Measurements from ENCODE around the gene CTBP2.

The CTBP2 gene

DNA sequence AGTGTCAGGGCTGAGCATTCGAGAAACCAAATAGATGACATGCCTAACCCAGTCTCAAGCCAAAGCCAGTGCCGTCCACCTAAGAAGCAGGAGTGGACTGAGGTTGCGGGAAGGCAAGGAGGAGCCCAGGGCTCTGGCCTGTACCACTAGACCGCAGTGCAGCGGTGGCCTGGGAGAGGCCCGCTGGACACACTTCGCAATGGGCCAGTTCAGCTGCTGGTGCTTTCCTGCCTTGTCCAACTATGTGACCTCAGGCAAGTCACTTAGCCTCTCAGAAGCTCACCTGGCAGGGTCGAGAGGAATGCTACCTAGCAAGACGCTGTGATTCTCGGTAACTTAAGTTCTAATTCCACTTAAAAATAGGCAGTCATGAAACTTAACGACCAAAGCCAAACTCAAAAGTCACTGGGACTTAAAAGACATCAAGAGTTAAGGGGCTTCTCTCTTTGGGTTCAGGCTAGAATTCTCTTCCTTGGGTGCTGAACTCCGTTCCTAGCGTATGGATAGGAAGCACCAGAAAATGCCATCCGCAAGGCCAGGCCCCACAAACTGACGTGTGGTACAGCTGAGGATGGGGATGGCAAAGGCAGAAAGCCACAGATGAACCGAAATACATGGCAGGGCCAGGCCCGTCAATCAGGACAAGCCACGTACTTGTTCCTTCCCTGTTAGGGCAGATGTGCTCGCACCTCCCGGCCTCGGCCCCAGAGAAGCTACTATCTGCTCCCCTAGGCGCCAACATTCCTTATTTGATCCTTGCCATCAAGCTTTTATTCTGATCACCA is 34.2 kb downstream of the CTBP2 start:
- DNase-seq (ENCODE audit: low read depth in 2 of 2) = no peak

DNA sequence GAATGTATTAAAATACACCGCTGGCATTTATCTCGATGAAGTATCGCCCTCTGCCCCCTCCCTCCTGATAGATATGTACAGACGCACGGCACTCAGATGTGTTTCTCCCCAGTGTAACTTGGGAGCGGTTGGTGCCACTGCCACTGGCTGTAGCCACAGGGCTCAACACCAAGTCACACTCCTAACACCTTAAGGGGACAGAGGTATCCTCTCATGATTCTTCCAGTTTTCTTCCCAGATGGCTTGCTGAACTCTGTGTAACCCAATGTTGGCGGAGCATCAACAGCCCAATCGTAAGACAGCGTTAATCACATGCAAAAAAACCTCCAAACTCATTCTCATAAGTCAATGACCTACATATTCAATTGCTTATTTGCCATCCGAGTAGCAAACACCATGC is 35.5 kb downstream of the CTBP2 start:
- DNase-seq (ENCODE audit: low read depth in 2 of 2) = no peak

DNA sequence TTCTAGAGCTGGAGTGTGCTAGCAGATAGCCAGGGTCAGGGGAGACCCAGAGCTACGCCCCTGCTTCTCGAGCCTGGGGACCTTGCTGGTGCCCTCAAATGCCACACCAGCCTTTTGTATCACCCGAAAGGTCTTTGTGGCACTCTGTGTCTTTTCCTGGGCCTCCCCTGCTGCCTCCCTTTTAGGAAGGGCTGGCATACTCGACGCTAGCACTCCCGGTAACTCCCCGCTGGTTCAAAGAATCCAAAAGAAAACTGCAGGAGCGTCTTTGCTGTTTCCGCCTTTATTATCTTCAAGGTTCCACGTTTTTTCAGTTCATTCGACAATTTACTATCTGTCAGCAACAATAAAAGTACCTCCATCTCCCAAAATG is 36.3 kb downstream of the CTBP2 start:
- DNase-seq (ENCODE audit: low read depth in 2 of 2) = no peak

DNA sequence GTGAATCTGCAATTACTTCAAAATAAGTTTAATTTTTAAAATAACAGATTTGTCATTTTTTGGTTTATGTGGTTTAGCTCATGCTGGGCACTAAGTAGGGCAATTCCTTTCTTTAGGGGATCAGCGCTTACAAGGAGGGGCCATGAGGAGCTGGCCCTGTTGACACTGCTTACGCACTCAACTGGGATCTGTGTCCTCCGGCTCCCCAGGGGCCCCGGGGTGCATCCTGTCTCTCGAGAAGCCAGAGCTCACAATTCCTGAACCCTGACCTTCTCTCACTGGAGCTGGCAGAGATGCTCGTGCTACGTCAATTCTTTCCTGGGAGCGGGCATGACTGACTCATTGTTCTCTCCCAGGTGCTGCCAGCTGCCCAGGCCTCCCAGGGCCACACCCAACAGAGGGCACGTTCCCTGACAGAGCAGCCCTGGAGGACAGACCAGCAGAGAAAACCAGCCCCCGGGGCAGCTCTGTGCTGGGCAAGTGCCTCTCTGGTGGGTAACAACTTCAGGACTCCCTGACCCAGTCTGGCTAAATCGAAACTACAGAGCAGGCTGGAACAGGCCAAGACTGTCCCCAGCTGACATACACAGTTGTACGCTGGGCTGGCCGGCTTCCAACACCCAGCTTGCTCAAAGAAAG is 36.8 kb downstream of the CTBP2 start:
- DNase-seq (ENCODE audit: low read depth in 2 of 2) = no peak

DNA sequence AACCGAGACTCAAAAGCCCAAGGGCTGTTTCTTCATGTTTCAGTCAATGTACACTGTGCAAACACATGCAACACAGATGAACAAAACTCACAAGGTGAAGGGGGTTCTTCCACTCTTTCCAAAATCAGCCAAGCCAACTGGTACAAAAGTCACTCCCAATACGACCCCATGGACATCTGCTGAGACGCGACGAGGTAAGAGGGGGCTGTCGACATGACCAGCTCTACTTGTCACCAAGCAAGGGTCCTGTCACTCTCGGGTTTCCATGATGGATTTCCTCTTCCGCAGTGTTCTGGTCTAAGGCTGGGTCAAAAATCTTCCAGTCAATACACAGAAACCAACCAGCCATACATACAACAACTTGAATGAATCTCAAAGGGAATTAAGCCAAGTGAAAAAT is 37.8 kb downstream of the CTBP2 start:
- DNase-seq (ENCODE audit: low read depth in 2 of 2) = no peak

DNA sequence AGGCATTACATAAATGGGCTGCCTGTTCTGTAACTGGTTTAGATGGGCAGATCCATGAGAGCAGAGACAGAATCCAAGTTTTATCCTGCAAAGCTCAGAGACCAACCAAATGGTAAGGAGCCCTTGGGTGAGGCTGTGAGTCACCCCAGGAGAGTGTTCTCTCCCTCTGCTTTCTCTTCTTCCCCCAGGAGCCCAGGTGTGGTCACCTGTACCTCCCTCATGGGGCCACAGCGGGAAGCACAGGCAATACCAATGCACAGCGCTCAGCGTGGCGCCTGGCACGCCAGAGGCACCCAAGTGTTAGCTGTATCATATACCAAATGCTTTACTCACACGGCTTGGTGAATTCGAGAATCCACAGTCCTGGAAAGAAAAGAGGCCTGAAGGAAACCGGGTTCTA is 39.4 kb downstream of the CTBP2 start:
- no peak for DNase-seq (ENCODE audit: low read depth in 2 of 2)

DNA sequence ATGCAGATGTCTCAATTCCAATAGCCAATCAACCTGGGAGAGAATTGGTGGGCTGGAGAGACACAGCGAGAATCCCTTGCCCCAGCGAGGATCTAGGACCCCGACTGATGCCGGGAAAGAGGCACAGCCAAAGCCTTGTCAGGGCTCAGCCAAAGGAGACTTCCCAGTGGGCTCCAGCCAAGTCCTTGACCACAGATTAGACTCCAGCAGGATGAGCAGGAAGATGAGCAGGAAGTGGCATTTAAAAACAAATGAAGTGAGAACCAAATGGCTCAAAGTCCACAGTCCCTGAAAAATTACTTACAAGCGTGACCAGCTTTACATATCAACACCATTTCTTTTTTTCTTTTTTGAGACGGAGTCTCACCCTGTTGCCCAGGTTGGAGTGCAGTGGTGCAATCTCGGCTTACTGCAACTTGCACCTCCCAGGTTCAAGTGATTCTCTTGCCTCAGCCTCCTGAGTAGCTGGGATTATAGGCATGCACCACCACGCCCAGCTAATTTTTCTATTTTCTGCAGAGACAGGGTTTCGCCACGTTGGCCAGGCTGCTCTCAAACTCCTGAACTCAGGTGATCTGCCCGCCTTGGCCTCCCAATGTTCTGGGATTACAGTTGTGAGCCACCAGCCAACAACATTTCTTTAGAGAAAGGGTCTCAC is 40.2 kb downstream of the CTBP2 start:
- no peak for DNase-seq (ENCODE audit: low read depth in 2 of 2)

DNA sequence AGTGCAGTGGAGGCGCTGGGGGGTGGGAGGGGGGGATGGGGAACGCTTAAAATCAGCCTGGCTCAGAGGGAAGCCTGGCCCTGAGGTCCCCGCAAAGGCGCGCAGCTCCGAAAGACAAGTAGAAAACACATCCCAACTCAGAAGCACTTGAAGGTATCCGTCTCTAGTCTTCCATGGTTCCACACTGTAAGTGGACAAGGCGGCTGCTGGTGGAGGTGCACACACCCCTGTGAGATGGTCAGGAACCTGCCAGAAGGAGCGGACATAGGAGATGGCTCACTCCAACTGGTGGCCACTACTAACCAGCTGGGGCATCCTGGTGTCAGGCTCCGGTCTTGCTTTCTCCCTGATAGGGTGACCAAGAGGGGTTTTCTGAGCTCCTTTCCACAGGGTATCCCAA is 41.7 kb downstream of the CTBP2 start:
- DNase-seq (ENCODE audit: low read depth in 2 of 2) = no peak

DNA sequence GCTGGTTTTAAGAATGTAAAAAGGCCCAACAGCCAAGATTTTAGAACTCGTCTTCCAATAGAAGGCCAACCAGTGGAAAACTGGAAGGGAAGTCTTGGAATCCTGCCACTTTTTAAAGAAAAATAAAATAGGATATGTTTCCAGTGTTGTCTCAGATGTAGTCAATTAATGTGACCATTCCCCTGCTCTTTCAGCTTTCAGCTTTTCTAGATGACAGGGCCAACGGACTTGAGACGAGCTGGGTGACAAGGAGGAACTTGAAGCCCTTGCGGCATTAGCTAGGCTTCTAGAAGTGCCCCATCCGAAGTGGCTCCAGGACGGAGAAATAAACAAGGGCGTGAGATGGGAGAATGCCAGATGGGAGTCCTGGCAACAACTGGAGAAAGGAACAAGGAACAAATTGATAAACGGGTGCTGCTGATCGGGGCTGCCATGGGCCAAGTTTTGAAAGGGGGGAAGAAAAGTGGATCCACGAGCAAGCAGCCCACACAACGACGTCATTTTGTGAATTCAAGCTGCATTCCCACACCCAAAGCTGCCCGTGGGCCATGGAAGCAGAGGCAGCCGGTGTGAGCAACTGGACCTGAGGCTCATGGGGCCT is 42.3 kb downstream of the CTBP2 start:
- DNase-seq (ENCODE audit: low read depth in 2 of 2) = no peak

DNA sequence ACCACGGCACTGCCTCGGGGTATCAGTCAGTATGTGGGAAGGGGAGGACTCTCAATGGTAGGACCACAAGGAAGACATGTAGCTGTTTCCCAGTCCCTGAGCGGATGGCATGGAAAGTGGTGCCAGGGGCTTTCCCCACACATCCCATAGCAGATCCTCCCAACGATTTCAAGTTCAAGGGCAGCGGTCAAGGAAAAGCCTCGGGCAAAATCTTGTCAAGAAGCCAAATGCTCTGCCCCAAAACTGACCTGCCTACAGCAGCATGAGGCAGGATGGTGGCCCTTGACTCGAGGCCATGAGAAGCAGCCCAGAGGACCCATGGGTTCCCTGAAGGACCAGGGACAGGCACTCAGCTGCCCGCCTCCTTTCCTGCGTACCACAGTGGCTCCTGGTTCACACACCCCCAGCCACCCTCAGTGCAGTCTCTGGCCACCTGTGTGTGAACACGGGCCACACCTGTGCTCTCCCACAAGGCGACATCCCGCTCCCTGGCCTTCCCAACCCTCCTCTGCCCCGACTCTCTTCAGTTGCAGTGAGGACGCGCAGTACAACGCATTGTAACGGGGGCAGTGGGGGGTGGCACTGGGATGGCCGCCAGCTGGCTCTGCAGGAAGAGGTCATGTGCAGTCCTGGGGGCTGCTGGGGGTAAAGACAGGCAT is 43.6 kb downstream of the CTBP2 start:
- no peak for DNase-seq (ENCODE audit: low read depth in 2 of 2)

DNA sequence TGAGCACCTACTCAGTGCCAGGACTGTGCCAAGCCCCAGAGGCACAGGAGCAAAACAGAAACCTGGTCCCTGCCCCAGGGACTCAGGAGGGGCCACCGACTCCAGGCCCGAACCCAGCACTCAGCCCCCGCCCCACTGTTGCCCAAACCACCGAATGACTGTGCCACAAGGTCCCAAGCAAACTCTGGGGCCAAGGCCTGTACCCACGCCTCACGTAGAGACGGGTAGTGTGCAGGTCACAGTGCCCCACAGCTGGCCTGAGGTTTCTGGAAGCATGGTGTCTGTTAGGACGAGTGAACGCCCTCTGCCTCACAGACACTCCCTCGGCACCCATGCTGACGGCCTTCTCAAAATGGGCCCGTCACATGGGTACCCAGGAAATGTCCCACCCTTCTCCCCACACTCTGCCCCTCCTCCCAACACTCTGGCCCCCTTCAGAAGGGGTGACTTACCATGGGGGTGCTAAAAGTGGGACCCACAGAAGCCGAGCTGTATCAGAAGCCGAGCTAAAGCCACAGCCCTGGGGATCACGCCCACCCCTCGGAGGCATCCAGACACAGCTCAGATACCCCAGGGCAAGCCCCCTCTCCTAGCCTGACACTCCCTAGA is 44.2 kb downstream of the CTBP2 start:
- no peak for DNase-seq (ENCODE audit: low read depth in 2 of 2)

DNA sequence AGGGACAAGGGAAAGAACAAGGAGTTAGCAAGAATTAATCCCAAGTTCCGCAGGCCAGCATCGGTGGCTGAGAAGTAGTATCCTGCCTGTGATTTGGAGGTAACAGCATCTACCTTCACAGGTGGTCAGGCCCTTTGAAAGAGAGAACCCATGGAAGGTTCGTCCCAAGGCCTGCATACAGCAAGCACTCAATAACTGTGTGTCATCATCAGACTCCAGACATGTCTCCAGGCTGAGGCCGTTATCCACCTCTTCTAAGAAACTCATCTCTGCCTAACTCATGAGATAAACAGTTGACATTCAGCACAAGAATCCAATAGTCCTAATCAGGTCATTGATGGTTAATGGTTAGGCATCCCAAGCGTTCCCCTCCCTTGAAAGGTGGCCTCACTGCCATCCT is 45.0 kb downstream of the CTBP2 start:
- DNase-seq (ENCODE audit: low read depth in 2 of 2) = no peak

DNA sequence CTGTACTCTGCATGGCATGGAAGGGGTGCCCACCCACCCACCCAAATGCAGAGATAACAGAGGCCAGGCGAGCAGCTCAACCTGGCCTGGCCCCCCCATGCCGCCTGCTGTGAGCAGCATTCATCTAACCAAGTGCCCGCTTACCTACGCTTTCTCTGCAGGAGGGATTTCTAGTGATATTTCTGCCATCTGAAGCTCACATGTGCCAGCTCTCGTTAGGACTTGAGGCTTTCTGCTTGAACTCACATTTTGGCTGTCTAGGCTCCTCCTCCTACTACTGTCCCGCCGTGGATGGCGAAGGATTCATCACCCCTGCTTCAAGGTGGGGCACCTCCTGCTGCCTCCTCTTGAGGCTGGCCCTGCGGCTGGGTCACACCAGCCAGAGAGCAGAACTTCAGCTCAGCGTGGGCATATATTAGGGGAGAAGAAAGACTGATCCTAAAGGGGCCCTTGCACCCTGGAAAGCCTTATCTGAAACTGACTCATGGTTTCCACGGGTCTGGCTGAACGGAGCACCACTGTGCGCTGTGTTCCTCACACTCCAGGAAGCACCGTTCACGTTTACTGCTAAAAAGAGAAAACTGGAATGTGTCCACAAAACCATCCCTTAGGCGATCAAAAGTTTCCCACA is 45.5 kb downstream of the CTBP2 start:
- no peak for DNase-seq (ENCODE audit: low read depth in 2 of 2)

DNA sequence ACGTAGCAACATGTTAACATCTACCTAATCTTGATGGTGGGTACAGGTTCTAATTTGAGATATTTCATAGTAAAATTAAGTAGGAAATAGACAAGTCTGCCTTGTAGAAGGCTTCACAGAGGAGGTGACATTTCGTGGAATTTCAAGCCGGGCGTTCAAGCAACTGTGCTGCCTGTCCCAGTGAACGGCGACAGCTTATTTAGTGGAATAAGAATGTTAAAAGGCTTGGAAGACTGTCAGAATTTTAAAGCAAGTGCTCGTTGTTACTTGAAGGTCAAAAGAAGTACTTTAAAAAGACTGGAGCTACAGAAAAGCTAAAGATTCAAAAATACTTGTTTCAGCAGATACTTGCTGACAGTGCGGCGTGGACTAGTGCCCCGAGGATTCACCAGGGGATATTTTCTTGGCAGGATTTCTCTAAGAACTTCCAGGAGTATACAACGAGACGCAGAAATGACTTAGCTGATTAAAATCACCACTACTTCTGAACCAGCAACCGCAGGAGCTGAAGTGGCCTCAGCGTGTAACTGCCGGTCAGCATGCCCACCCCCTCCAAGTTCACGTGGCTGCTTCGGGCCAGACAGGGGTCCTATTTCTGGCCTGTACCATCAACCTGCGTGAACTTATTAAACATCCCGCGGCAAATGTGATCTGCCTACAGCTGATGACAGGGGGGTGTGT is 46.5 kb downstream of the CTBP2 start:
- no peak for DNase-seq (ENCODE audit: low read depth in 2 of 2)

DNA sequence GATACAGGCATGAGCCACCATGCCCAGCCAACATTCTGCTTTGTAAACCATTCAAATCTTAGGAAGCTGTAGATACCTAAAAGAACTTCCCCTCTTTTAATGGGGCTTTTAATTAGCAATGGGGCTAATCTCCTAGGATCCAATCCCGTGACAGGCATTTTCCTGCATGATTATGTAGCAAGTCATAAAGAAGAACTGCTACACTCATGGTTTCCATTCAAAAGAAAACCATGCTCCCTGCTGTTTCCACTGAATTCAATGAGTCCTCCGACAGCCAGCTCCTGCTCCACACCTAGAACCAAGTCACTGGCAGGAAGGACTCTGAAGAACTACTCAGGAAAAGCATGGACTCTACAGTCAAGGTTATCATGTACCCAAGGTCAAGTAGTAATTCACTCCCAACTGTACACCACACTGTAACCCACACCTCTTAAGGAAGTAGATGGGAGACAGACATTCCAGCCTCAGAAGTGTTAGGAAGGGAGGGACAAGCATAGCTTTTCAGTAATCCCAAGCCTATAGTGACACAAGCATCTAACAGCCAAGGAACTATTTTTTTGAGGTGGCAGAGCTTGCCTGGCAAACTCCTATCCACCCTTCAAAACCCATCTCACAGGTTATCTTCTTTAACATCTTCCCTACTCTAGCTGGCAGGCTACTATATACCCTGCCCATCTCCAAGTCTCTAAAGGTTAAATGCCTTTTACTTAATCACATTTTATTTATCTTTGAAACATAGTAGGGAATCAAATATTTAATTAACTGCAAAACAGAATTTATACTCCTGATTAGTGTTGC is 47.5 kb downstream of the CTBP2 start:
- DNase-seq (ENCODE audit: low read depth in 2 of 2) = no peak

DNA sequence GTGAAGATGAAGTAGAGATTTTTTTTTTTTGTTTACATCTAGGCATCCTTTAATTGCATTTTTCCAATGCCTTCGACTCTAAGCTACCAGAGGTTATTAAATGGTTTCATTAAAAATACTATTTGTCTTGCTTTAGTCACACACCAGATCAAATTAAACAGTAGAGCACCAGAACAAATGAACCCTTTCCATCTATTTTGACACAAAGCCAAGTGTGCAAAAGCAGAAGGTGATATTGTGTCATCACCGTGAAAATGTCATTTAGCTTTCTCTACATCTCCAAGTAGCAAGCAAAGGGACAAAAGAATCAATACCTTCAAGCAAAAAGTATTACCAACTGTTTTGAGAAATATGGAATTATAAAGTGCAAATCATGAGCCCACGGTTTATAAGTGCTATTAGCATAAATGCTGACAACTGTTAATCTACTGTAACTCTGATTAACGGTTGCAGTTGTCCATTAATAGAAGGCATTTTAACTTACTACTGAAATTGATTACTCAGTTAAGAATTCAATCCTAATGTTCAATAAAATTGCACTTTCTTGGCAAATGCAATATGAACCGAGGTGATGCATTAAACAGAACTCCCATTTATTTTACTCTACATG is 49.1 kb downstream of the CTBP2 start:
- no peak for DNase-seq (ENCODE audit: low read depth in 2 of 2)

DNA sequence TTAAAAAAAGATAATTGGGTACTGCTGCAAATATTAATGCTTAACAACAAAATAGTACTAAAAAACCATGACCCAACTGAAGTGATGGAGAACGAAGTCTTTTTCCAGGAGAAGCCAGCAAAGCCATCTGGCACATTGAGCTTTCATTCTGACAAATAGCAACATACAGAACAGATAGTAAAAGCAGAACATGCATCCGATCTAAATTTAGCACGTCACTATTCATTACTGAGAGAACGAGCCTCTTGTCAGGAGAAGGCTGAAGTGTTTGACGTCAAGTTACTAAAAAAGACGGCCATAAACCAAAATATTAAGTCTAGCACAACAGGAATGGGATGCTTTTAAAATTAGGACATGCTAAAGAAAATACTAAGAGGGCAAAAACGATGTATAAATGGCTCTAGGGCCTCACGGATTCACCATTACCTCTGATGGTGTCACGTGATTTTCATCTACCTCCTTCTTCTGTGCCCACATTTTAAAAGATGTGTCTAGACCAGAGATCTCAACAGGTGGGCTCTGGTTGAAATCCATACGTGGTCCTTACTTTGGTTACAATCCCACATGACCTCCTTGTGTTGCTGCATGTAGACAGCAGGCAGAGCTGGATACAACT is 52.3 kb downstream of the CTBP2 start:
- DNase-seq (ENCODE audit: low read depth in 2 of 2) = no peak

DNA sequence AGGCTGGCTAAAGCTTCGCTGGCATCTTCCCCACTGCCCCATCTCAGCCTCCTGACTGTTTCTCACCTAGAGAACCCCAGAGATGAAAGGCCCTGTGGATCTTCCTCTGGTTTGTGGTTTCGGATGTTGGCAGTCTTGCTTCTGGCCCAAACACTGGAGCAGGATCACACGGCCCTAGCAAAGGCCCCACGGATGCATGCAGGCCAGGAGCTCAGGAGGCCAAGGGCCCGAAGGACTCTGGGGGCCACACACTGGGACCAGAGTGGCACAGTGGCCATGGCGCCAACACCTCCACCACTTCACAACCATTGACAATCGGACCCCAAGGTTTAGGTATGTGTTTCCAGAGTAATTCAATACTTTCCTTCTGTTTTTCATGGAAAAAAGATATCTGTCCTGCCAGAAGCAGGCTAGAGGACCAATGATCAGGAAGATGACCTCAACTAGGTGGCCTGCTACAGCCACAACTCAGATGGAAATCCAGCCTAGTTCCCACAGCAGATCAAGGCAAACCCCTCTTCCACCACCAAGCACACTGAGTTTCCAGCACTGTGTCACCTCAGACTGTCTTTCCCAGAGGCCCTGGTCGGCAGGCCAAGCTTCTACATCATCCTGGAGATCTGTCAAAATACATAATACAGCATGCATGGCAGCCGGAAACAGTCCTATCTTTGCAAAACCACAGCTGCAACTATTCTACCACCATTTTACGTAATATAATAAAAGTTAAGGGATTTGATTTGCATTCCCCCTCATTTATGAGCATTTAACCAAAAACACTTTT is 53.0 kb downstream of the CTBP2 start:
- no peak for DNase-seq (ENCODE audit: low read depth in 2 of 2)
